HG02642 (cell line): ENCODE measurements around the gene SPATA18.
"Not testable (repeated sequence)": the region's sequence is repeated elsewhere in the genome, so short reads cannot be mapped to it uniquely, and the experiment has no call there.

Source experiments
- ATAC-seq: cut with Tn5 transposase; IDR thresholded peaks from one replicate; pipeline ENCODE4 v1.9.1; 2021; ENCODE audit warnings: mild to moderate bottlenecking; ENCODE audit not compliant: unreplicated experiment, poor library complexity

Gene SPATA18

GRCh38 chr4:52103319-52103718 is 52.2 kb downstream of the SPATA18 start:
- no peak for ATAC-seq

GRCh38 chr4:52105276-52105675 is 54.2 kb downstream of the SPATA18 start:
- no peak for ATAC-seq

- no peak for ATAC-seq
These were observed 55.1 kb downstream of the SPATA18 start for GRCh38 chr4:52106191-52106590.

DNA sequence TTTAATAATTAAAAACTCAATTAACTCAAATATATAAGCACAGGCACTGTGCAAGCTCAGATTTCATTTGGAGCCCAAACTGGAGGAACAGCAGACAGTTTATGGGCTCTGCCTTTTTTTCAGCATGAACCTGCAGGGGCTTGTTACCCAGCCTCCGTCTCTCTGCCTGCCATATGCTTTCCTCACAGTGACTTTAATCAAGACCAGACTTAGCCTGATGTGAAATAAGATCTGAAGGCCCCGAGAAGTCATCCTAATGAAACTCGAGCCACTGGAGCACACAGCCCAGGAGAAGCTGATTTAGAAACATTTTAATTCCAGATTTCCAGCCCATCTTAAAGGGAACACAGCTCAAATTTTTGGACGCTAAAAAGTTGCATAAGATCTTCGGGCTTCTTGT is 55.6 kb downstream of the SPATA18 start:
- no peak for ATAC-seq

DNA sequence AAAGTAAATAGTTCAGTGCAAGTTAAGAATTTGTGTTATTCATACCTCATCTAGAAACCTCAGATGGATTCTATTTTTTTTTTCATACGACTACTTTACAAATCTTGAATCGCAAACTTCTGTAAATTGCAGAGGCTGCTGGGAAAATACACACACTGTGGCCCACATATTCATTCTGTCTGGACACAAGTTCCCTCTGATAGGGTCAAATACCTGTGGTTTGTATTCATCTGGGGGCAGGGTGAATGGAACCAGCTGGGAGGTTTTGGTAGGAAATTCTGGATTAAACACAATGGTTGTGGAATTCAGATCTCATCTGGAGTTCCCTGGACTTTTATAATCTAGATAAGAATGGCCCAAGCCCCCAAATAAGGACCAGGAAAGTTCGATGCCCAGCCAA is 56.2 kb downstream of the SPATA18 start:
- ATAC-seq = no peak

DNA sequence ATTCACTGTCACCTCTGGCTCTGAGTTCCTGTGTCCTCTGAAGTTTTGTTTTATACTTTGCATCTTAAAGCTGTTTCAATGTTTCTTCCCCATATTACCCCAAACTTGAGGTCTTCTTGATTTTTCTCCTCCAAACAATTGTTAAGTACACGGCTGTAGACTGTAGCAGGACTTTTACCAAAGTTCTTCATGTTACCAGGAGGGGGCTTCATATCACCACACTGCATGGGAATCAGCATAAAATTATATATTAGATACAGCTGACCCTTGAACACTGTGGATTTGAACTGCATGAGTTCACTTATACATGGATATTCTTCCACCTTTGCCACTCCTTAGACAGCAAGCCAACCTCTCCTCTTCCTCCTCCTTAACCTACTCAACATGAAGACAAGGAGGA is 56.6 kb downstream of the SPATA18 start:
- no peak for ATAC-seq

- ATAC-seq = no peak
These were observed 59.1 kb downstream of the SPATA18 start for GRCh38 chr4:52110171-52110570.

DNA sequence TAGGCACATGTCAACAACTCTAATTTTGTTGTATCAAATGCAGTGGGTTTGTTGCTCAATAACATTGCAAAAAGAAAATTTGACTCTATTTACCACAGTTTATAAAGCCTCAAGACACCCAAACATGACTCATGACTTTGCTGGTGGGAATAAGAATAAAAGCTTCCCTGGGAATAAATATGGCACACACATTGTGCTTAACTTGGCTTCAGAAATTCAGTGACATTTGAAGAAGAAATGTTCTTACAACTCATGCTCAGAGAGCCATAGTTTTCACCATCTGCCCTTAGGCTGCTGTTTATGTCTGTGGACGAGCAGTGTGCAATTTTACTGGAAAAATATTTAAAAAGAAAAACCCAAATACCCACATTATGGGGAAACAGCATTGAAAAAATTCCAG is 60.9 kb downstream of the SPATA18 start:
- no peak for ATAC-seq

DNA sequence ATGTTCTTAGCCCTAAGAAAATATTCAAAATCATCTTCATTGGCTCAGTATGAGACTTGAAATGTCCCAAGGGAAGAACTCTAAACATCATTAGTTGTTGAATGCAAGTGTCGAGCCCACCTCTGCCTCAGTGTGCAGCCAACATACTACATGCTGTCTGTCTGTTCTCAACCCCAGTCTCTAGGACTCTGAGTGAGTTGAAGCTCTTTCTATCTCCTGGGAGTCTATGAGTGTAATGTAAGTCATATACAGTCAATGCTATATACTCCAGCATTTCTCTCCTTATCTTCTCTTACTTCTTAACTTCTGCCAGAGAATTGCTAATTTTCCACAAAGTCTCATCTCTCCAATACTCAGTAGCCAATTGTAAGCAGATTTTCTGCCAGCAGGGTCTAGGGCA is 61.3 kb downstream of the SPATA18 start:
- no peak for ATAC-seq

- no peak for ATAC-seq
These were observed 65.5 kb downstream of the SPATA18 start for GRCh38 chr4:52116641-52117040.

GRCh38 chr4:52126226-52126625 is 75.1 kb downstream of the SPATA18 start:
- ATAC-seq = no peak

GRCh38 chr4:52126966-52127365 is 75.9 kb downstream of the SPATA18 start:
- no peak for ATAC-seq

DNA sequence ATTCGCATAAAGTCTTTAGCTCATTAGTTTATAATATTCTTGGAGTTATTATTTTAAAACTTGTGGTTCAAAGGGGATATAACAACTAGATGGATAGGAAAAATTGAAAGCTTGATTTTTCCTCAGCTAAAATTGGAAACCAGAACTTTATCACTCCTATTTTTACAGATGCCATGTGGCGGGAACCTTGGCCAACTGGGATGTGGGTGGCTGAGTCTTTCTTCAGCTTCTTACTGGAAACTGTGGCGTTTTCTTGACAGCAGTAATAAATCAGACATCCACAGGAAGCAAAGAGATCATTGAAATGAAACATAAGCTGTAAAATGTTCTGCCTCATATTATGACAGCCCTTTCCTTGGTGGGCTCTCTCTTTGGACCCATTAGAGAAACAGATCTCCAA is 84.1 kb downstream of the SPATA18 start:
- no peak for ATAC-seq

DNA sequence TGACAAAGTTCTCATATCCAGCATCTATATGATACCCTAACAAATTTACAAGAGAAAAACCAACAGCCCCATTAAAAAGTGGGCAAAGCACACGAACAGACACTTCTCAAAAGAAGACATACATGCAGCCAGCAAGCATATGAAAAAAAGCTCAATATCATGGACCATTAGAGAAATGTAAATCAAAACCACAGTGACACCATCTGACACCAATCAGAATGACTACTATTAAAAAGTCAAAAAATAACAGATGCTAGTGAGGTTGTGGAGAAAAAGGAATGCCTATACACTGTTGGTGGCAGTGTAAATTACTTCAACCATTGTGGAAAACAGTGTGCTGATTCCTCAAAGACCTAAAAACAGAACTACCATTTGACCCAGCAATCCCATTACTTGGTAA is 86.0 kb downstream of the SPATA18 start:
- ATAC-seq = not testable (repeated sequence)

- no peak for ATAC-seq
These were observed 91.7 kb downstream of the SPATA18 start for GRCh38 chr4:52142816-52143215.

- no peak for ATAC-seq
These were observed 92.7 kb downstream of the SPATA18 start for GRCh38 chr4:52143815-52144214.

DNA sequence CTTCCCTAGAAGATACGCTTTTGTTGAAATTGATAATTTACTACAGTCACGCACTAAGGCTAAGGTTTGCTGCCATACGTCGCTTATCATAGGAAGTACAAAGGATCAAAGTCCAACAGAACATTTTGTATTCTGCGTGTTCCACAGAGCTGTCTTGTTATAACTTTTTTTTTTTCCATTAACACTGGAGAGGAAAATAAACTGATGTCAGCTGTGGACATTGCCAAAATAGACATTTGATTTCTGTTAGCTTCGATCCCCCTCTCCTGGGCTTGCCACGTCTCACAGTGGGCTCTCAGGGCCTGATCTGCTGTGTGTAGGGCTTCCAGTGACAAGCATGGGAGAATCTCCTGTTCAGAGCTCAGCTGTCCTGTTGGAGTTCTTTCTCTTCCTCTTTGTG is 93.3 kb downstream of the SPATA18 start:
- no peak for ATAC-seq
